HEK293T (cell line): Measurements from ENCODE around the gene SENP8.

ENCODE experiments used
- PKNOX1 ChIP-seq: fragments of 450-650 bp; IDR thresholded peaks from 2 replicates; pipeline ENCODE4 v1.6.1; 2016
- ZNF384 ChIP-seq: fragments of 450-650 bp; IDR thresholded peaks from 2 replicates; pipeline ENCODE4 v1.6.1; 2016

GRCh38 chr15:72166716-72167417, 48.7 kb downstream of the SENP8 start:
- TF ChIP-seq PKNOX1 (no peak), ZNF384 (no peak)
